Activated CD4-positive, alpha-beta T cell treated with anti-CD3 and anti-CD28 coated beads for 4 hours (primary cell): Measurements from ENCODE around the gene PPP3CB.

ENCODE experiments used
- DNase-seq, 2 donors: peaks; one replicate each; pipeline ENCODE4 v3.0.0-alpha.2; 2020

PPP3CB gene

GRCh38 chr10:73495884-73496674, at the start of gene PPP3CB:
PPP3CB (minus strand) TSS chr10:73496024; CDS start chr10:73495889, 135 bp downstream.
- DNase-seq: peak; percentile 90

- DNase-seq: no peak
These were observed 49.5 kb upstream of the PPP3CB start for GRCh38 chr10:73545357-73545756.

GRCh38 chr10:73537709-73538108, 41.9 kb upstream of the PPP3CB start:
- DNase-seq: no peak

- no peak for DNase-seq
These were observed 41.5 kb upstream of the PPP3CB start for GRCh38 chr10:73537288-73537687.

DNA sequence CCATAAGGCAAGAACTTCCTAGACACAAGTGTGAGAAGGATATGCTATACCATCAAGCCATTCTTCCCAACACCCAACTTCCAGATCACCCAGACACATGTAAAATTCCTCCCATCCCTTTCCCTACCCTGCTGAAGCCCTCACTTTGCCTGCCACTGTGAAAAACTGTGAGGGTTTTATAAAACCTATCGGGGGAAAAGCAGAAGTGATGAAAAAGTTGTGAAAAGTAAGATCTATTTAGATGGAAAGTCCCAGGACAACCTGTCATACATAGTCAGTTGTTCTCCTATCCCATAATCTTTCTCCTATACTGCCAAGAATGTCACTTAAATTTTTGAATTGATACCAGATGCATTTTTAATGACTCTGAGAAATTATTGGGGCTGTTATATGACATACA, 39.0 kb upstream of the PPP3CB start:
- no peak for DNase-seq

DNA sequence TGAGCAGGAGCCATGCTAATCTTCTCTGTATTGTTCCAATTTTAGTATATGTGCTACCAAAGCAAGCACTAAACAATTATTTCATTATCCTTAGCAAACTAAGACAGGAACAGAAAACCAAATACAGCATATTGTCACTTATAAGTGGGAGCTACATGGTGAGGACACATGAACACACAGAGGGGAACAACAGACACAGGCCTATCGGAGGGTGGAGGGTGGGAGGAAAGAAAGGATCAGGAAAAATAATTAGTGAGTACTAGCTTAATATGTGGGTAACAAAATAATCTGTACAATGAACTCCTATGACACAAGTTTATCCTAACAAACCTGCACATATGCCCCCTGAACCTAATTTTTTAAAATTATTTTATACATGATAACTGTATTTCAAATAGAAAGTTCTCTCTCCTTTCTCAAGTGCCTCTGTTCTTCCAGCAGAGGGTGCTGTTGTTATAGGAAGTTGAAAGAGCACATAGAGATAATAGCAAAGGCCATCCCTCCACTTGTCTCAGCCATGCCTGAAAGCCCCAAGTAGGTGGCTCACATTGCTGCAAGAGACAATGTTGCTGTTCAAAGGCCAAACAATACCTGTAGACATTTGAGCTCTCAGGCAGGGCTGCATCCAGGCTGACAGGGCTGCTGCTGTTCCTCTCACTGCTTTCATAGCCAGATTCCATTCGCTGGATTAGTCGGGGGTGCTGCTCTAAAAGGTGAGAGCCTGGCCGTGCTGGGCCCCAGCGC, 33.4 kb upstream of the PPP3CB start:
- DNase-seq: peak; percentile 42 to 52

DNA sequence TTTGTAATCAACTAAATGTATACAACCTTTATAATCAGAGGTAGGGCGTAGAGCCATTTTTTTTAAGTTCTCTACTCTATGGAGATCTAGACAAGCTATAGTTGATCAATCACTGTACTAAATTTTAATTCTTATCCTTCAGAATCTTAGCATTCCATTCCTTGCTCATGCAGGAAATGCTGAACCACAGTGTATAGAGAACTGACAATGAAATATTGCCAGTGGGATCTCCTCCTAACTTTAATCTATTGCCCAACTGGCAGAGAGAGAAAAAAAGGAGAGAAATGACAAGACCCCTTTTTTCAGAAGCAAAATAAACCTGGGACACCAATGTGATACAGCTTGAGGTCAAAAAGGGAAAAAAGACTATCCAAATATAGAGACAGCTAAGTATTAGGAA, 26.4 kb upstream of the PPP3CB start:
- no peak for DNase-seq

DNA sequence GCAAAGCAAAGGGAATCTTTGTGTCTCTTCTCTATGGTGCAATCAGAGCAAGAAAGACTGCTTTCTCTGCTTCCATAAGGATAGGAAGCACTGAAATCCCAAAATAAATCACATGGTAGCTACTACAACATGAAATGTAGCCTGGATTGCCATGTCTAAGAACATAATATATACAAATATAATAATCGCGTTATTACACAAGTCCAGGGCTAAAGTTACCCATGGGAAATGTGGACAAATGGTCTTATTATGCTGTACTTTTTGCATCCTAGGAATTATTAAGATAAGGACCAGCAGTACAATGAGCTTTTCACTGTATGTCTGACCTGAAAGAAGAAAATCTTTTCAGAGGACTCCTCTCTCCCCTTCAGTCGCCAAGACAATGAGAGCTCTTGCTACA, 23.5 kb upstream of the PPP3CB start:
- DNase-seq: no peak

DNA sequence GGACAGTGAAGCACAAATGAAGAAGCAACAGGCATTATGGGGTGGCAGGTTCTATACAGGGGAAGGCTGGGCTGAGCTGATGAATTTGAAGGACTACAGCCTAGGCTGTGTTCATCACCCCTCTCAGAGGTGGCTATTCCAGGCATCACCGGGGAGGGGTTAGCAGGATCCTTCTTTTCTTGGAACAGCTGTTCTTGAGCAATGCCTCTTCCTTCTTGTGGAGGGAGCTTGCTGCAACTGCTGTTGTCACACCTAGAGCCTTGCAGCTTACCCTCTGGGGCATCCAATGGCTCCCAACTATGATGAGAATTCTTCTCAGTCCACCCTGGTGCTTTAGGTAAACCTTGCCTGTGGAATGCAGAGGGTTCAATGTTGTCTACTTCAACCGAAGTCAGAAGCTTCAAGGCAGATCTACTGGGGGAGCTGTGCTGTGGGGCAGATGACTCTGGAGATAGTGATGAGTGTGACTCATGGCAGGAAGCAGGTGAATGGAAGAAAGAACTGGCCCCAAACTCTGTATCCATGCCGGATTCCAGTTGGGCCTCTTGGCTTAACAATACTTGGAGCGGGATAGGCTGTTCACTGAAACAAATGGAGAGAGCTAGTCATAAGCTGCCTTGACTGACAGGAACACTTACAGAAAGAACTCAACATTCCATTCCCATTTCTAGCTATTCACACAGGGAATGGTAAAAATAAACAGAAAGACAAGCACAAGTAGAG, 21.5 kb upstream of the PPP3CB start:
- no peak for DNase-seq

DNA sequence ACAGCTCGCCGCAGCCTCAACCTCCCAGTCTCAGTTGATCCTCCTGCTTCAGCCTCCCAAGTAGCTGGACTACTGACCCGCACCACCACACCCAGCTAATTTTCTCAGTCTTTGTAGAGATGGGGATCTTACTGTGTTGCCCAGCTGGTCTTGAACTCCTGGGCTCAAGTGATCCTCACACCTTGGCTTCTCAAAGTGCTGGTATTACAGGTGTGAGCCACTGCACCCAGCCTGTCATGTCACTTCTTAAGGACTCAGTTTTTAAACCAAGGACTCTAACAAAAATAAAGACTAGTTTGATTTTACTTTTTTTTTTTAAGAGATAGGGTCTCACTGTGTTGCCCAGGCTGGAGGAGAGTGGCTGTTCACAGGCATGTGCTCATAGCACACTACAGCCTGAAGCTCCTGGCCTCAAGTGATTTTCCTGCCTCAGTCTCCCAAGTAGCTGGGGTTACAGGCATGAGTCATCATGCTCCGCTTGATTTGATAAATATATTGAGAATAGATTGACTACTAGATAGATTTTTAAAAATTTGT, 16.5 kb upstream of the PPP3CB start:
- DNase-seq: no peak

DNA sequence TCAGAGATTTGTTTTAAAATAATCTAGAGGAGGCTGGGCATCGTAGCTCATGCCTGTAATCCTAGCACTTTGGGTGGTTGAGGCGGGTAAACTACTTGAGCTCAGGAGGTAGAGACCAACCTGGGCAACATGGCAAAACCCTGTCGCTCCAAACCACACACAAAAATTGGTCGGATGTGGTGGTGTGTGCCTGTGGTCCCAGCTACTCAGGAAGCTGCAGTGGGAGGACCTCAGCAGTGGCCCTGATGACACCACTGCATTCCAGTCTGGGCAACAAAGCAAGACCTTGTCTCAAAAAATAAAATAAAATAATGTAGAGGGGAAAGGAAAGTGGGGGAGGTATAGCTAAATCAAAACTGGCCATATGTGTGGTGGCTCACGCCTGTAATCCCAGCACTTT, 13.9 kb upstream of the PPP3CB start:
- no peak for DNase-seq

GRCh38 chr10:73506491-73506890, 10.7 kb upstream of the PPP3CB start:
- DNase-seq: no peak

DNA sequence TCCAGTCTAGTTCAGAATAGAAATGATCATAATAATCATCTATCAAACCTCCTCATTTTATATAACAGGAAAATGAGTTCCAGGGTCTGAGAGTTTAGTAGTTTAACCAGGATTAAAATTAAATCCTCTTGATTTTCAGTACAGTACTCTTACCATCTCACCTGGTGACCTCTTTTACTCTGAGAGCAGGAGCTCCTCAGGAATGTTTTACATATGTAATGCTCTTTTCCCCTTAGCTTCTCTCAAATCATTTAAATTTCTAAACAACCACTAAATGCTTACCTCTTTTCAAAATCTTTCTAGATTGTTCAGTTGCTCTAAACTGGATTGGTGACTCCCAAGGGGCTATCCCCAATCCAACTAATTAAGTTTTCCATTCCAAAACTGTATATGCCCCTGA, 10.2 kb upstream of the PPP3CB start:
- no peak for DNase-seq

DNA sequence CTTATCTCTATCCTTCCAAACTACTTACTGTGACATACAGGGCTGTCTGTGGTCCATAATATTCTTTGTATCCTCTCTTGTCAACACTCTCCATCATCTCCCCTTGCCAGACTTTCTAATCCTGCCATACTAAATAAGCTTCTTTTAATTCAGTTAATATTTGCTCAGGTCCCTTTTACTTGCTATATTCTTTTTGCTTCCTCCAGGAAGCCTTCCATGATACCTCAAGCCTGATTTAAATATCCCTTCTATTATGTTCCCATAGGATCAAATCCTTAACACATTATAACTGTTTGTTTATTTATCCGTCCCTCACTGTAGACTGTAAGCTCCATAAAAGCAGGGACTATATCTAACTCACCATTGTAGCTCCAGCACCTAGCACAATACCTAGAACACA, 7.2 kb upstream of the PPP3CB start:
- DNase-seq: no peak

DNA sequence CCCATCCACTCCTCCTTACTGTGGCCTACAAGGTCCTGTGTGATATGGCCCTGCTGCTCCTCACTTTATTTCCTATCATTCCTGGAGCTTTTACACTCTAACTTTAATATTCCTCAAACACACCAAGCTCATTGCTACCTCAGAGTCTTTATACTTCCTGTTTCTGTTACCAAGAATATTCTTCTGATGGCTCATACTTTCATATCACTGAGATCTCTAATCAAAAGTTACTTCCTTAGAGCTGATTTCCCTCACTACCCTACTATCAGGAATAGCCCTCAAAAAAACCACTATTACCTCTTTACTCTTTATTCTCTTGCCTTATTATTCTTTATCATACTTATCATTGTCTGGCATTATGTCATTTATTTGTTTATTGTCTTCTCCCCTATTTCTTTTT, 5.8 kb upstream of the PPP3CB start:
- no peak for DNase-seq

DNA sequence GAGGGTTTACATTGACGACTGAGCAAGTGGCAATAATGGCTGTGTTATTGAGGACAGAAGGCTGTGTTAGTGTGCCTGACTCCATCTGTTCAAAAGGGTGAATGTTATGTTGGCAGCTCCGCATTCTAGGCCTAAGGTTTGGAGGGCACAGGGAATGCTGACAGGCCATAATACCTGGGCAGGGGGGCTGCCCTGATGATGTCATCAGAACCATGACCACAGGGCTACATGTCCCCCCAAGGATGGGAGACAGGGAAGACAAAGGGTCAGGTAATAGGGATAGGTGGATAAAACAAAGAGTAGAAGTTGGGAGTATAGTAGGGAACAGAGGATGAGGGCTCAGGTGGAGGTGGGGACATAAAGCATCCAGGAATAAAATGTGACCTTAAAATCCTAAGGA, 1.8 kb upstream of the PPP3CB start:
- DNase-seq: no peak

DNA sequence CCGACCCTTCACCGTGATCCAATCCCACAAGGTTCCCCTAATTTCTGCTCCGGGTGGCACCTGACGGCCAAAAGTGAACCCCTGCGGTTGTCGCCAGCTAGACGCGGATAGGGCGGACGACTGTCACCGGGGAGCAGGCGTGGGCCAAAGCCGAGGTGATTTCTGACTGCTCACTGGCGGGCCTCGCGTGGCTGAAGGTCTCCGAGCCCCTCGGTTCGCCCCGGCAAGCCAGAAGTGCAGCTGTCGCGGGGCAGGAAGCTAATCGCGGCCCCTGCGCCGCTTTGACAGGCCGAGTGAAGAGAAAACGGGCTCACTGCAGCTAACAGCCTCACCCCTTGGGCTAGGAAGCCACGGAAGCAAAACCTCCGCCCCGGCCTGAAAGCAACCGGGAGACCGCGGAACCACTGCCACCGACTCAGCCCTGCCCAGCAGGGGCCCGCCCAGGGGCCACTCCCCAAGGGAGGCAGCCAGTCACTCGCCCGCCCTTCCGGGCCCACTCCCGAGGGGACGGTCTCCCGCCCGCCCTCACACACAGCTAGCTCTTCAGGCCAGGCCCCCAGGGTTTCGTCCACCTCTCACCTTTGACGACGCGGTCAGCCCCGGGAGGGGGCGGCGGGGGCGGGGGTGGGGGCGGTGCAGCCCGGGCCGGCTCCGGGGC, 469 bp downstream of the PPP3CB start:
- peak; percentile 75 to 84 for DNase-seq

GRCh38 chr10:73494877-73495225, 973 bp downstream of the PPP3CB start:
- no peak for DNase-seq

DNA sequence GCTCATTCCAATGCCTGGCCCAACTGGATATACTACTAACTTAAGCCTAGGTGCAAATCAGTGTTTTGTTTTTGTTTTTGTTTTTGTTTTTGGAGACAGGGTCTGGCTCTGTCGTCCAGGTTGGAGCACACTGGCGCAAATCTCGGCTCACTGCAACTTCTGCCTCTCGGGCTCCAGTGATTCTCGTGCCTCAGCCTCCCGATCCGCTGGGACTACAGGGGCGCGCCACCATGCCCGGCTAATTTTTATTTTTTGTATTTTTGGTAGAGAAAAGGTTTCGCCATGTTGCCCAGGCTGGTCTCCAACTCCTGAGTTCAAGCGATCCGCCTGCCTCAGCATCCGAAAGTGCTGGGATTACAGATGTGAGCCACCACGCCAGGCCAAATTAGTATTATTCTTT, 1.6 kb downstream of the PPP3CB start:
- DNase-seq: no peak

DNA sequence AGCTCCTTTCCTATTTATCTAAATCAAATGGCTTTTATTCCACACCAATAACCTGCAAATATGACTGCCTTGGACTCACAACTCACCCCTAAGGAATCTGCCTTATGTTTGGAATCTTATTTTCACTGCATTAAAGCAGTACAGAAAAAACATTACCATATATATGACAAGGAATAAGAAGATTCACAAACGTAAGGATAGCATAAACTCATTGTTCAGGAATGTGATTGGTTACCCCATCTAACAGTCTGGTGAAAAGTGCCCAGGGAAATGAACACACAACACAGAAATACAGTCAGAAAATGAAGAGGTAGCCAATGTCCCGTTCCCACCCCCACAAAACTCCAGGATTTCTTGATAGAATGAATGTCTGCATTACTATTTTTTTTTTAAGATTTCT, 2.0 kb downstream of the PPP3CB start:
- no peak for DNase-seq

DNA sequence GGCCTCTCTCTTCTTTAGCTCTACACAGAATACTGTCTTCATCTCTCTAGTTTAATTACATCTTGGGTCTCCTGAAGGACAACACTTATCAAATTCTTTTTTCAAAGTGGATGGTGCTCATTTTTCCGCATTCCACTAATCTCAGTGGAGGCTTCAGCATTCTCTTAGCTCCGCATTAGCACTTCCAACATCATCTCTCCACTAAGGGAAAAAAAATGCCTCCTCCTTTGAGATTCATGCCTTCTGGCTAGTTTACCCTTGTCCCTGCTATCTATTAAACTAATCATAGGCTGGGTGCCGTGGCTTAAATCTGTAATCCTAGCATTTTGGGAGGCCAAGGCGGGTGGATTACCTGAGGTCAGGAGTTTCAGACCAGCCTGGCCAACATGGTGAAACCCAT, 9.2 kb downstream of the PPP3CB start:
- no peak for DNase-seq

- no peak for DNase-seq
These were observed 10.5 kb downstream of the PPP3CB start for GRCh38 chr10:73485320-73485719.

DNA sequence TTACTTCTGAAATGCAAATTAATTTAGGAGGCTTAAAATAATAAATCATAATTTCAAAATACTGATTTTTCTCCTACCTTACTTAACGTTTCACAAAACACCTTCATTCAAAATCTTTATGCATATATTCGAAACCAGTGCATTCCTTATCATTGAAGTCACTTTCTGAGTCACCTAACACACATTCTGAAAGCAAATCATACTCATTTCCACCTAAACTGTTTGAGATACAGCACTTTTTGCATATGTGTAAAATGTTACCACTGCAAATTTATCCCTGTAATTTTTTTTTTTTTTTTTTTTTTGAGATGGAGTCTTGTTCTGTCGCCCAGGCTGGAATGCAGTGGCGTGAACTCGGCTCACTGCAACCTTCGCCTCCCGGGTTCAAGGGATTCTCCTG, 15.7 kb downstream of the PPP3CB start:
- no peak for DNase-seq
